Nephron (organoid): Measurements from ENCODE around the gene CACNA1I.

Experiments used
- H3K27ac Mint-ChIP-seq, 3 experiments: 2 replicates each; pipeline ENCODE4 v1.8.0; 2020; ENCODE audit warnings: mixed read lengths in 3 of 3, mild to moderate bottlenecking in 2 of 3, moderate library complexity in 1 of 3
- H3K27me3 Mint-ChIP-seq: 2 replicates; pipeline ENCODE4 v1.8.0; 2021; ENCODE audit warnings: low read depth, mild to moderate bottlenecking, moderate library complexity, mixed read lengths
- H3K36me3 Mint-ChIP-seq: 2 replicates; pipeline ENCODE4 v1.8.0; 2020; ENCODE audit warnings: low read depth, mixed read lengths
- H3K4me1 Mint-ChIP-seq: 2 replicates; pipeline ENCODE4 v1.8.0; 2020; ENCODE audit warnings: mixed read lengths
- H3K4me3 Mint-ChIP-seq, 3 experiments: 2 replicates each; pipeline ENCODE4 v1.8.0; 2020; ENCODE audit warnings: mild to moderate bottlenecking in 3 of 3, mixed read lengths in 3 of 3, moderate library complexity in 2 of 3
- H3K9me3 Mint-ChIP-seq: 2 replicates; pipeline ENCODE4 v1.8.0; 2020; ENCODE audit warnings: mixed read lengths
- CTCF ChIP-seq, 3 experiments: fragments of 200-600 bp; sonication (generic); IDR thresholded peaks; one replicate each; pipeline ENCODE4 v1.5.0; 2021; ENCODE audit warnings: antibody characterized with exemption in 3 of 3; ENCODE audit not compliant: unreplicated experiment in 3 of 3

Gene CACNA1I

DNA sequence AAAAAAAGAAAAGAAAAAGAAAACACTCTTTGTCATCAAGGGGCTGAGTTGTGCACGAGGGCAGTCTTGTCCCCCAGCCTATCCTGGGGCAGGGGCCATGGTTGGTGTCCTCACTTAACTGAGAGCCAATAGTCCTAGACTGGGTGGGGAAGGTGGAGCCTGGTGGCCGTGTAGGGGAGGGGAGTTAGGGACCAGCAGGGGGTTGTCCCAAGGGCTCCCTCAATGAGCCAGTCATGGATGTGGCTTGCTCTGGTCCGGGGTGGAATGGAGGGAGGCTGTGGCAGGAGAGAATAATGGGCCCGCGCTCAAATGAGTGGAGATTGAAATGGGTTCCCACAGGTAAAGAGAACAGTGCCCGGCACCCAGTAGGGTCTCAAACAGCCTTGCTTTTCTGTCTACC is 46.2 kb downstream of the CACNA1I start:
- peaks cover 24% of the 10 kb centered on the region for H3K4me1 Mint-ChIP-seq
- no peak for TF ChIP-seq CTCF (IDR thresholded peaks at IDR 0.05; ENCODE audit: unreplicated experiment in 3 of 3)
- H3K4me3 Mint-ChIP-seq = no peak overlapping the region
- peaks cover 8% of the 10 kb centered on the region for H3K9me3 Mint-ChIP-seq
- H3K27ac Mint-ChIP-seq = no peak overlapping the region
- H3K36me3 Mint-ChIP-seq = no peaks in the 10 kb centered on the region
- H3K27me3 Mint-ChIP-seq = peaks cover 25% of the 10 kb centered on the region

GRCh38 chr22:39617342-39617741 is 46.8 kb downstream of the CACNA1I start:
- peaks cover 25% of the 10 kb centered on the region for H3K27me3 Mint-ChIP-seq
- H3K4me3 Mint-ChIP-seq = no peak overlapping the region
- no peak overlapping the region for H3K27ac Mint-ChIP-seq
- H3K4me1 Mint-ChIP-seq = peaks cover 24% of the 10 kb centered on the region
- no peaks in the 10 kb centered on the region for H3K36me3 Mint-ChIP-seq
- no peak for TF ChIP-seq CTCF (IDR thresholded peaks at IDR 0.05; ENCODE audit: unreplicated experiment in 3 of 3)
- H3K9me3 Mint-ChIP-seq = peaks cover 6% of the 10 kb centered on the region

- peaks cover 18% of the 10 kb centered on the region for H3K4me1 Mint-ChIP-seq
- H3K4me3 Mint-ChIP-seq = no peak overlapping the region
- TF ChIP-seq CTCF (IDR thresholded peaks at IDR 0.05; ENCODE audit: unreplicated experiment in 3 of 3) = no peak
- H3K27me3 Mint-ChIP-seq = peaks cover 18% of the 10 kb centered on the region
- H3K9me3 Mint-ChIP-seq = peaks cover 3% of the 10 kb centered on the region
- no peaks in the 10 kb centered on the region for H3K36me3 Mint-ChIP-seq
- no peak overlapping the region for H3K27ac Mint-ChIP-seq
These were observed 47.6 kb downstream of the CACNA1I start for GRCh38 chr22:39617970-39618757.

DNA sequence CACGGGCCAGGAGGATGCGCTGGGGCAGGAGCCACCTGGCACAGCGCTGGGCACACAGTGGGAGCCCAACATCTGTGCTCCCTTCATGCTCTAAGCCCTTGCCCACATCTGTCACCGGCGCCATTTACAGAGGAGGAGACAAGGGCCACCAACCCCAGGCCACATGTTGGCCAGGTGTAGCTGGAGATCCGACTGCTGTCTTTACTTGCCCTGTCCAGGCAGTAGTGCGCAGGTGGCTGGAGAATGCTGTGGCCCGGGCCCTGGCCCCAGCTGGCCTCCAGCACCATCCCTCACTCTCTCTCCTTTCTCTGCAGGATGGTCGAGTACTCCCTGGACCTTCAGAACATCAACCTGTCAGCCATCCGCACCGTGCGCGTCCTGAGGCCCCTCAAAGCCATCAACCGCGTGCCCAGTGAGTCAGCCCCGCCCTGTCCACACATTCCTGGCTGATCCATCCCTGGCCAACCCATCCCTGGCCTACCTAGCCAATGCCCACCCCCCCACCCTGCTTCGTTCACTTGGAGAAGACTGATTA is 48.5 kb downstream of the CACNA1I start:
- Mint-ChIP-seq H3K27ac (no peak overlapping the region), H3K36me3 (no peaks in the 10 kb centered on the region), H3K9me3 (peaks cover 3% of the 10 kb centered on the region), H3K27me3 (peaks cover 17% of the 10 kb centered on the region), H3K4me1 (peaks cover 17% of the 10 kb centered on the region), H3K4me3 (no peak overlapping the region)
- no peak for TF ChIP-seq CTCF (IDR thresholded peaks at IDR 0.05; ENCODE audit: unreplicated experiment in 3 of 3)

- Mint-ChIP-seq H3K27ac (no peak overlapping the region), H3K4me3 (no peak overlapping the region), H3K9me3 (peaks cover 3% of the 10 kb centered on the region), H3K4me1 (peaks cover 5% of the 10 kb centered on the region), H3K27me3 (peaks cover 27% of the 10 kb centered on the region), H3K36me3 (no peaks in the 10 kb centered on the region)
- no peak for TF ChIP-seq CTCF (IDR thresholded peaks at IDR 0.05; ENCODE audit: unreplicated experiment in 3 of 3)
These were observed 50.6 kb downstream of the CACNA1I start for GRCh38 chr22:39620924-39621690.
